Measurements from ENCODE around the gene RAVER1. TPM values are rescaled to one million over a fixed set of nuclear protein-coding genes. Genes with fewer than 3 reads are reported as not detected.

RAVER1 gene
- total and polyA plus RNA-seq, 9 of the 15 experiments (the other 6 are each of a cell fraction or from before 2014, with no cell fraction given), result 0.06 to 113 (median 7.0) TPM

- no peak for TF ChIP-seq CREB3 (tag; conservative IDR thresholded peaks at IDR 0.05; ENCODE audit: low read depth)
- no peak for TF ChIP-seq ZNF584 (CRISPR knock-in tag; IDR thresholded peaks at IDR 0.05; ENCODE audit: low read depth)
- no peak for TF ChIP-seq KLF16 (IDR thresholded peaks at IDR 0.05)
- no peak for TF ChIP-seq RNF2 (IDR thresholded peaks at IDR 0.05)
- TF ChIP-seq CBFA2T3 (IDR thresholded peaks at IDR 0.05), result no peak
- TF ChIP-seq ZFX (CRISPR knock-in tag; IDR thresholded peaks at IDR 0.05), result peak; percentile 83
- TF ChIP-seq TGIF2 (CRISPR knock-in tag; IDR thresholded peaks at IDR 0.05), result no peak
- TF ChIP-seq HMGXB4 (CRISPR knock-in tag; IDR thresholded peaks at IDR 0.05), result no peak; the same call in 1 of the 2 replicates
- no peak for TF ChIP-seq ZNF77 (CRISPR knock-in tag; IDR thresholded peaks at IDR 0.05)
- no peak for TF ChIP-seq RBM17 (IDR thresholded peaks at IDR 0.05; ENCODE audit: borderline replicate concordance, low read depth, low read length)
- no peak for TF ChIP-seq SPI1 (IDR thresholded peaks at IDR 0.05; ENCODE audit: borderline replicate concordance, low read depth, low read length)
- no peak for TF ChIP-seq MXD1 (CRISPR knock-in tag; IDR thresholded peaks at IDR 0.05; ENCODE audit: borderline replicate concordance, poor library complexity, severe bottlenecking)
- TF ChIP-seq ERF (CRISPR knock-in tag; IDR thresholded peaks at IDR 0.05), result no peak
- no peak for TF ChIP-seq ZNF766 (CRISPR knock-in tag; conservative IDR thresholded peaks at IDR 0.05)
- TF ChIP-seq ZEB2 (IDR thresholded peaks at IDR 0.05), result no peak
- peak; percentile 76 for TF ChIP-seq POLR2A (conservative IDR thresholded peaks at IDR 0.05)
- no peak for TF ChIP-seq BRD9 (IDR thresholded peaks at IDR 0.05; ENCODE audit: low read depth, partially characterized antibody)
- TF ChIP-seq ZNF146 (CRISPR knock-in tag; IDR thresholded peaks at IDR 0.05; ENCODE audit: unreplicated experiment), result no peak
- TF ChIP-seq TOE1 (IDR thresholded peaks at IDR 0.05; ENCODE audit: borderline replicate concordance), result peak; percentile 26; the same call in 1 of the 2 replicates
- no peak for TF ChIP-seq TOE1 (CRISPR knock-in tag; IDR thresholded peaks at IDR 0.05; ENCODE audit: borderline replicate concordance, low read depth)
- TF ChIP-seq SOX6 (IDR thresholded peaks at IDR 0.05), result no peak
- TF ChIP-seq THRB (CRISPR knock-in tag; conservative IDR thresholded peaks at IDR 0.05), result no peak
- no peak; the same call in 1 of the 2 replicates for TF ChIP-seq TCF7 (IDR thresholded peaks at IDR 0.05; ENCODE audit: borderline replicate concordance)
- no peak for TF ChIP-seq ZNF551 (CRISPR knock-in tag; IDR thresholded peaks at IDR 0.05)
- no peak for TF ChIP-seq ZNF384 (IDR thresholded peaks at IDR 0.05; ENCODE audit: low read depth, low read length)
- TF ChIP-seq ZNF507 (tag; conservative IDR thresholded peaks at IDR 0.05), result no peak
- no peak for TF ChIP-seq CBX3 (IDR thresholded peaks at IDR 0.05; ENCODE audit: borderline replicate concordance in 1 of 2, low read length in 2 of 2)
Measured at GRCh38 chr19:10334588-10335351, 1.4 kb upstream of the RAVER1 start (continued).

All from K562 (cell line).